H1 (cell line): ENCODE data around the gene DOCK8.

Experiments used
- CEBPB ChIP-seq: IDR thresholded peaks from 2 replicates; pipeline ENCODE4 v1.6.1; 2012; ENCODE audit warnings: low read depth, low read length
- EP300 ChIP-seq, 2 experiments: IDR thresholded peaks; 1 replicate in 1 of 2; 2 replicates in 1 of 2; pipeline ENCODE4 v1.6.1; 2011 to 2012; ENCODE audit warnings: low read depth in 2 of 2, low read length in 2 of 2, mild to moderate bottlenecking in 2 of 2, borderline replicate concordance in 1 of 2, inconsistent platforms in 1 of 2, moderate library complexity in 1 of 2
- KDM5A ChIP-seq: fragments of 200-600 bp; IDR thresholded peaks from 2 replicates; pipeline ENCODE4 v1.7.1; 2012; ENCODE audit warnings: mild to moderate bottlenecking, low read length, inconsistent platforms, mixed read lengths
- RAD21 ChIP-seq, 2 experiments: IDR thresholded peaks in 1 of 2; conservative IDR thresholded peaks in 1 of 2; 2 replicates each; pipeline ENCODE4 v1.6.1; 2011; ENCODE audit warnings: low read depth in 2 of 2, low read length in 2 of 2, improper control_type of control experiment in 1 of 2, inconsistent platforms in 1 of 2, mild to moderate bottlenecking in 1 of 2, moderate library complexity in 1 of 2
- SUZ12 ChIP-seq: fragments of 200-600 bp; sonication (generic); IDR thresholded peaks from 2 replicates; pipeline ENCODE4 v1.6.1; 2012; ENCODE audit warnings: mild to moderate bottlenecking, inconsistent platforms, low read length, moderate library complexity, mixed read lengths
- TAF1 ChIP-seq: IDR thresholded peaks from 2 replicates; pipeline ENCODE4 v1.6.1; 2011; ENCODE audit warnings: mild to moderate bottlenecking, low read depth, low read length
- ZNF274 ChIP-seq: IDR thresholded peaks from 2 replicates; pipeline ENCODE4 v1.7.0; 2012; ENCODE audit warnings: low read length, borderline replicate concordance; ENCODE audit errors: extremely low read depth
- TF ChIP-seq, protein P1 (sequence below), 3 experiments: IDR thresholded peaks; 1 replicate in 2 of 3; 2 replicates in 1 of 3; pipeline versions ENCODE4 v1.5.1 to v1.6.1; 2011; ENCODE audit warnings: low read length in 3 of 3, mild to moderate bottlenecking in 3 of 3, inconsistent platforms in 2 of 3, low read depth in 1 of 3, moderate library complexity in 1 of 3; ENCODE audit not compliant: insufficient read depth in 1 of 3; ENCODE audit errors: control extremely low read depth in 1 of 3

DNA sequence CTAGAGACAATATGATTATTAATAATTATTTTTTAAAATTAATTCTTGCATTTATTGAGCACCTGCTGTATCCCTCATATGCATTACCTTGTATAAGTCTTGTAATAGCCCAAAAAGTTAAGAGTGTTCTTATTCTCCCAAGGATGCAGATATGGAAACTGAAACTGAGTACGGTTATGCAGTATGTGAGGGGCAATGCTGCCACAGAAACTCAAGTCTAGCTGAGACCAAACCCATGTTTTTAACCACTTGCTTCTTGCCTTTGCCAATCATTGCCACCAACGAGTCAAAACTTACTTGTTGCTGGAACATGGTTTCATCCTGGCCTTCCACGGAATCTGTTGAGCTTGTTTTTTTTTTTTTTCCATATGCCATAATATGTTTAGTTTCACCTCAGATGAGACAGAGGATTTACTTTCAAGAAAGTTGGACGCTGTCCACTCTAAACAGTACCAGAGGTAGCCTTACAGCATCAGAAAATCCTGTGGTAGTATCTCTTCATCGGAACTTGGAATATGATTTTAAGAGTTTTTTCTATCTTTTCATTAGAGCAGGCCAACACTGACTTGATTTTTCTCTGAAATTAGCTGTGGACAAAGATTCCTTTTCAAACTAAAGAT, 27.9 kb downstream of the DOCK8 start:
- TF ChIP-seq ZNF274 (no peak), SUZ12 (no peak), KDM5A (no peak), TAF1 (no peak), RAD21 (IDR thresholded peaks at IDR 0.05 in 1 of 2, conservative IDR thresholded peaks at IDR 0.05 in 1 of 2; ENCODE audit: low read depth in 2 of 2, low read length in 2 of 2) (no peak), CEBPB (no peak), EP300 (IDR thresholded peaks at IDR 0.05; ENCODE audit: borderline replicate concordance in 1 of 2, low read depth in 2 of 2, low read length in 2 of 2) (no peak)
- TF ChIP-seq, protein P1, sequence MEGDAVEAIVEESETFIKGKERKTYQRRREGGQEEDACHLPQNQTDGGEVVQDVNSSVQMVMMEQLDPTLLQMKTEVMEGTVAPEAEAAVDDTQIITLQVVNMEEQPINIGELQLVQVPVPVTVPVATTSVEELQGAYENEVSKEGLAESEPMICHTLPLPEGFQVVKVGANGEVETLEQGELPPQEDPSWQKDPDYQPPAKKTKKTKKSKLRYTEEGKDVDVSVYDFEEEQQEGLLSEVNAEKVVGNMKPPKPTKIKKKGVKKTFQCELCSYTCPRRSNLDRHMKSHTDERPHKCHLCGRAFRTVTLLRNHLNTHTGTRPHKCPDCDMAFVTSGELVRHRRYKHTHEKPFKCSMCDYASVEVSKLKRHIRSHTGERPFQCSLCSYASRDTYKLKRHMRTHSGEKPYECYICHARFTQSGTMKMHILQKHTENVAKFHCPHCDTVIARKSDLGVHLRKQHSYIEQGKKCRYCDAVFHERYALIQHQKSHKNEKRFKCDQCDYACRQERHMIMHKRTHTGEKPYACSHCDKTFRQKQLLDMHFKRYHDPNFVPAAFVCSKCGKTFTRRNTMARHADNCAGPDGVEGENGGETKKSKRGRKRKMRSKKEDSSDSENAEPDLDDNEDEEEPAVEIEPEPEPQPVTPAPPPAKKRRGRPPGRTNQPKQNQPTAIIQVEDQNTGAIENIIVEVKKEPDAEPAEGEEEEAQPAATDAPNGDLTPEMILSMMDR (IDR thresholded peaks at IDR 0.05; ENCODE audit: control extremely low read depth in 1 of 3, insufficient read depth in 1 of 3, low read depth in 1 of 3, low read length in 3 of 3): no peak
